Stimulated activated CD8-positive, alpha-beta memory T cell treated with anti-CD3 and anti-CD28 coated beads, Interleukin-12 subunit alpha, Interleukin-12 subunit beta, amount 100 ng/mL, for 1 hour (primary cell): ENCODE measurements around the gene ARHGAP6.
"Not testable (repeated sequence)": the region's sequence is repeated elsewhere in the genome, so short reads cannot be mapped to it uniquely, and the experiment has no call there.

Source experiments
- DNase-seq: peaks from one replicate; pipeline ENCODE4 v3.0.0-alpha.2; 2020; ENCODE audit warnings: low read depth

ARHGAP6 gene

GRCh38 chrX:11395859-11396258 is 269.9 kb downstream of the ARHGAP6 start:
- no peak for DNase-seq

- no peak for DNase-seq
Measured at GRCh38 chrX:11393949-11394654, 271.6 kb downstream of the ARHGAP6 start.

GRCh38 chrX:11386812-11387211 is 278.9 kb downstream of the ARHGAP6 start:
- no peak for DNase-seq

GRCh38 chrX:11386001-11386523 is 279.7 kb downstream of the ARHGAP6 start:
- no peak for DNase-seq

GRCh38 chrX:11382930-11383329 is 282.8 kb downstream of the ARHGAP6 start:
- no peak for DNase-seq

- no peak for DNase-seq
Measured at GRCh38 chrX:11381464-11381863, 284.3 kb downstream of the ARHGAP6 start.

- no peak for DNase-seq
Measured at GRCh38 chrX:11380187-11380844, 285.4 kb downstream of the ARHGAP6 start.

- no peak for DNase-seq
Measured at GRCh38 chrX:11376163-11376562, 289.6 kb downstream of the ARHGAP6 start.

- no peak for DNase-seq
Measured at GRCh38 chrX:11375614-11376119, 290.1 kb downstream of the ARHGAP6 start.

- no peak for DNase-seq
Measured at GRCh38 chrX:11374570-11374969, 291.1 kb downstream of the ARHGAP6 start.

GRCh38 chrX:11371106-11371505 is 294.6 kb downstream of the ARHGAP6 start:
- no peak for DNase-seq

GRCh38 chrX:11367609-11368430 is 297.9 kb downstream of the ARHGAP6 start:
- no peak for DNase-seq

- no peak for DNase-seq
Measured at GRCh38 chrX:11366998-11367595, 298.6 kb downstream of the ARHGAP6 start.

- DNase-seq: no peak
Measured at GRCh38 chrX:11365426-11365825, 300.3 kb downstream of the ARHGAP6 start.

- no peak for DNase-seq
Measured at GRCh38 chrX:11364835-11365234, 300.9 kb downstream of the ARHGAP6 start.

- DNase-seq: not testable (repeated sequence)
Measured at GRCh38 chrX:11363825-11364224, 301.9 kb downstream of the ARHGAP6 start.

- no peak for DNase-seq
Measured at GRCh38 chrX:11363069-11363594, 302.6 kb downstream of the ARHGAP6 start.

GRCh38 chrX:11361666-11362065 is 304.1 kb downstream of the ARHGAP6 start:
- not testable (repeated sequence) for DNase-seq

- DNase-seq: not testable (repeated sequence)
Measured at GRCh38 chrX:11355944-11356343, 309.8 kb downstream of the ARHGAP6 start.

- no peak for DNase-seq
Measured at GRCh38 chrX:11355259-11355909, 310.3 kb downstream of the ARHGAP6 start.

- no peak for DNase-seq
Measured at GRCh38 chrX:11352296-11352741, 313.4 kb downstream of the ARHGAP6 start.
